ENCODE measurements around the gene OXLD1. TPM values are rescaled to one million over a fixed set of nuclear protein-coding genes. Genes with fewer than 3 reads are reported as not detected.
"Not testable (repeated sequence)": the region's sequence is repeated elsewhere in the genome, so short reads cannot be mapped to it uniquely, and the experiment has no call there.

The OXLD1 gene
- total RNA-seq, 2 experiments from 2014 or later, result 53.0 to 56.1 TPM

DNA sequence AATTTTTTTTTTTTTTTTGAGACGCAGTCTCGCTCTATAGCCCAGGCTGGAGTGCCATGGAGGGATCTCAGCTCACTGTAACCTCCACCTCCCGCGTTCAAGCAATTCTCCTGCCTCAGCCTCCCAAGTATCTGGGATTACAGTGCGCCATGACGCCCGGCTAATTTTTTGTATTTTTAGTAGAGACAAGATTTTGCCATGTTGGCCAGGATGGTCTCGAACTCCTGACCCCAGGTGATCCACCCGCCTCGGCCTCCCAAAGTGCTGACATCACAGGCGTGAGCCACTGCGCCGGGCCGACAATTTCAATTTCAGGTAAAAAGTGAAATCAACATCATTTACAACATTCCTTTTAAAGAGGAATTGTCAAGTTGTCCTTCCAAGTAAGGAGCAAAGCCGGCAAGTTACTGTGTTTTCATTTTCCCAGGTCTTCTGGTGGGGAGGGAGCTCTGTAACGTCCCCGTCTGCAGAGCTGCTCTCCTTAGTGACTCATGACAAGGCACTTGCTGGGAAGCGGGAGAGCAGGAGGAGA, 30.4 kb downstream of the OXLD1 start:
- no peaks in the 10 kb centered on the region for H3K9me3 Mint-ChIP-seq
- peaks cover 19% of the 10 kb centered on the region for H3K4me1 Mint-ChIP-seq
- DNase-seq, result no peak
- no peaks in the 10 kb centered on the region for H3K27me3 Mint-ChIP-seq
- peaks cover 12% of the 10 kb centered on the region for H3K36me3 Mint-ChIP-seq
- H3K4me3 Mint-ChIP-seq, result peak overlapping the region; percentile 95
- peak overlapping the region; percentile 87 for H3K27ac Mint-ChIP-seq

DNA sequence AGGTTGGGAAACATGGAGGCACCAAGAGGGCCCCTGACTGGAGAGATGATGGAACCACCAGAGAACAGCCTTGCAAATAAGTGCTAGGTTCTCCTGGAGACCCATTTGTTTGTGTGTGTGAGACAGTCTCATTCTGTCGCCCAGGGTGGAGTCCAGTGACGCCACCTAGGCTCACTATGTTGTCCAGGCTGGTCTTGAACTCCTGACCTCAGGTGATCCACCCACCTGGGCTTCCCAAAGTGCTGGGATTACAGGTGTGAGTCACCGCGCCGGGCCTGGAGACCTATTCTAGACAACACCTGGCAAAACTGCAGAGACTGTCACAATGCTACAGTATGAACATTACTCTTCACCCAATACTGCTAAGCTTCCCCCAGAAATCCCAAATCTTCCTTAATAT, 31.0 kb downstream of the OXLD1 start:
- DNase-seq, result no peak
- Mint-ChIP-seq H3K27ac (peak overlapping the region; percentile 87), H3K4me1 (peaks cover 19% of the 10 kb centered on the region), H3K4me3 (peak overlapping the region; percentile 95), H3K27me3 (no peaks in the 10 kb centered on the region), H3K36me3 (peaks cover 12% of the 10 kb centered on the region), H3K9me3 (no peaks in the 10 kb centered on the region)

DNA sequence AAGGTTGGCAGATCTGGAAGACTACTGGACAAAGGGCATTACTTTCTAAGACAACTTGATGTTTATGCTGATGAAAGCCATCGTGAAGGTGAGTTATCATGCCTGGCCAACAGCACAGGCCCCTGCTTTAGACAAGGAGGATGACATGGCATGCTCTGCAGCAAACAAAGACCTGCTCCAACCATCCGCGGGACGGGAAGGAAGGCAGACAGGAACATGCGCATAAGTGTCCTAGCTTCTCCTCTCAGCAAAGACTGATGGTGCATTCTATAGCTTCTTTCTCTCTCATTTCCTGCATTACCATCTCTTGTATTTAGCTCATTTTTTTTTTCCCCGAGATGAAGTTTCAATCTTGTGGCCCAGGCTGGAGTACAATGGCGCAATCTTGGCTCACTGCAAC, 34.9 kb downstream of the OXLD1 start:
- no peak for DNase-seq
- Mint-ChIP-seq H3K27me3 (no peaks in the 10 kb centered on the region), H3K27ac (no peak overlapping the region), H3K4me3 (no peak overlapping the region), H3K36me3 (peaks cover 28% of the 10 kb centered on the region), H3K9me3 (no peaks in the 10 kb centered on the region), H3K4me1 (peaks cover 16% of the 10 kb centered on the region)

DNA sequence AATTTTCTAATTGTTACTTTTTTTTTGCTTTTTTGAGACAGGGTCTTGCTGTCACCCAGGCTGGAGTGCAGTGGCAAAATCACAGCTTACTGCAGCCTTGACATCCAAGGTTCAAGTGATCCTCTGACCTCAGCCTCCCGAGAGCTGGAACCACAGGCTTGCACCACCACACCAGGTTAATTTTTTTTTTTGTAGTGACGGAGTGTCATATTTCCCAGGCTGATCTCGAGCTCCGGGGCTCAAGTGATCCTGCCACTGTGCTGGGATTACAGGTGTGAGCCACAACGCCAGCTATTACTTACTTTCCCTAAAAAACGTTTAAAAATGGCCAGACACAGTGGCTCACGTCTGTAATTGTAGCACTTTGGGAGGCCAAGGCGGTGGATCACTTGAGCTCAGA, 36.1 kb downstream of the OXLD1 start:
- Mint-ChIP-seq H3K4me1 (peaks cover 10% of the 10 kb centered on the region), H3K27ac (peak overlapping the region; percentile 54), H3K4me3 (no peak overlapping the region), H3K27me3 (no peaks in the 10 kb centered on the region), H3K9me3 (no peaks in the 10 kb centered on the region), H3K36me3 (peaks cover 36% of the 10 kb centered on the region)
- no peak for DNase-seq

DNA sequence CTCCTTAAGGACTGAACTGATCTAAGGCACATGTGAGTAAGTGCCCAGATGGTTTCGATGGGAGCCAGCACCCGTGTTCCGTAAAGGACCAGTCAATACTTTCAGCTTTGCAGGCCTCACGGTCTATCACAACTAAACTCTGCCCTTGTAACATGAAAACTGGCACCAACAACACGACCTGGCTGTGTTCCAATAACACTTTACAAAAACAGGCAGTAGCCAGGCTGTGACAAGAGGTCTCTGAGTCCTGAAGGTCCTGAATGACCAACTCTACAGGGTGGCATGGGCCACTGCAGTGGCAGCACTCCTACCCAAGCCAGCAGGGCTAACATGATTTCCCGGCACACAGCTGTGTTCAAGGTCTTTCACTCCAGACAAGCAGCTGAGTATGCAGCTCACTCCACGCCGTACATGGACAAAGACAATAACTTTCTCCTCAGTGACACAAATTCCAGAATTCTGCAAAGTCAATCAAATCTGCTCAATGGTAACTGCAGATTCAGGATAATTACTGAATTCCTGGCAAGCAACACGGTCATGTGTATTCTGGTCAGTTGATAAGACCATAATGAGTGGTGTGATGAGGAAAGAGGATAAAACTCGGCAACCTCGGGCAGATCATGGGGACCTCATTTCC, 44.8 kb downstream of the OXLD1 start:
- Mint-ChIP-seq H3K27me3 (no peaks in the 10 kb centered on the region), H3K9me3 (no peaks in the 10 kb centered on the region), H3K4me3 (no peak overlapping the region), H3K36me3 (peaks cover 40% of the 10 kb centered on the region), H3K27ac (no peak overlapping the region), H3K4me1 (peaks cover 4% of the 10 kb centered on the region)
- no peak for DNase-seq

DNA sequence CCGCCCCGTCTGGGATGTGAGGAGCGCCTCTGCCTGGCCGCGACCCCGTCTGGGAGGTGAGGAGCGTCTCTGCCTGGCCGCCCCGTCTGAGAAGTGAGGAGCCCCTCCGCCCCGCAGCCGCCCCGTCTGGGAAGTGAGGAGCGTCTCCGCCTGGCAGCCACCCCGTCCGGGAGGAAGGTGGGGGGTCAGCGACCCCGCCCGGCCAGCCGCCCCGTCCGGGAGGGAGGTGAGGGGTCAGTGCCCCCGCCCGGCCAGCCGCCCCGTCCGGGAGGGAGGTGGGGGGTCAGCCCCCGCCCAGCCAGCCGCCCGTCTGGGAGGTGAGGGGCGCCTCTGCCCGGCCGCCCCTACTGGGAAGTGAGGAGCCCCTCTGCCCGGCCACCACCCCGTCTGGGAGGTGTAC, 48.1 kb downstream of the OXLD1 start:
- peaks cover 17% of the 10 kb centered on the region for H3K36me3 Mint-ChIP-seq

DNA sequence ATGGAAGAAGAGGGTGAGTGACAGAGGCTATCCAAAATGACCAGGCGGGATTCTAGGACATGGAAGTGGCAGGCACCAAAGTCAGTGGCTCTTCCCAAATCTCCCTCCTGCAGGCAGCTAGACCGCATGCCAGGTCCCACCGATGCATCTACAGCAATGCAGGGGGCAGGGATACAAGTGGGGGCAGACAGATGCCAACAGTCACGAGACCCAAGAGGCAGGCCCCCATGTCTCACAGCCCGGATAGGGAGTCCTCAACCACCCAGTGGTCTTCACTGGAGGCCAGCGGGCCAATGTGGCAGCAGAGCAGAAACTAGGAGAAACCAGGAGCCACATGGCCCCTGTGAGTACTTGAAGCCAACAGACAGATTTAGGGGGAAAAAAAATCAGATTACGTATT, 49.5 kb downstream of the OXLD1 start:
- Mint-ChIP-seq H3K36me3 (peaks cover 19% of the 10 kb centered on the region), H3K27ac (no peak overlapping the region)

More for the DNA sequence above, 48.1 kb downstream of the OXLD1 start:
- not testable (repeated sequence) for H3K27ac Mint-ChIP-seq, DNase-seq, H3K9me3 Mint-ChIP-seq, H3K27me3 Mint-ChIP-seq, H3K4me3 Mint-ChIP-seq
- H3K4me1 Mint-ChIP-seq, result peaks cover 16% of the 10 kb centered on the region

DNA sequence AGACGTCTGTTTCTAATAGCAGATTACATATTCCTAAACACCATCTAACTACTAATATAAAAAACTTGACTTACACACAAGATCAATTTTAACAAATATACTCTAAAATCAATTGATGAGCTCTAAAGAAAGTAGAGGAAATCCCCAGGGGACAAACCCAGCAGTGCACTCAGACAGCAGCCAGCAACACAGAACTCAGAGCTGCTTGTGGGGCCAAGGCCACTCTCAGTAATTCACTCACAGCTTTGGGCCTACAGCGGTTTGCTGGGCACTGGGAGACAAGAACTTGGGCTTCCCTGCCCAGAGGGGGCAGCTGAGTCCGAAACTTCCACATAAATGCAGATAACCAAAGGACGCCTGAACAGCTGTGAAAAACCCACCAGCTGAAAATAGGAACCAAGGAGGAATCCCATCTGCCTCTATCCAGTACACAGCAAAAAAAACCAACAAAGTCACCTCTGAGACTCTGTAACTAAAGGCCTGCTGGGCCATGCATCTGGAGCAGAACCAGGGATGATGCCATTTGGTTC, 50.9 kb downstream of the OXLD1 start:
- Mint-ChIP-seq H3K4me1 (peaks cover 16% of the 10 kb centered on the region), H3K4me3 (no peak overlapping the region), H3K36me3 (peaks cover 19% of the 10 kb centered on the region), H3K27me3 (no peaks in the 10 kb centered on the region), H3K9me3 (no peaks in the 10 kb centered on the region), H3K27ac (peak overlapping the region; percentile 88)
- no peak for DNase-seq

More for the DNA sequence above, 49.5 kb downstream of the OXLD1 start:
- Mint-ChIP-seq H3K27me3 (no peaks in the 10 kb centered on the region), H3K9me3 (no peaks in the 10 kb centered on the region), H3K4me3 (no peak overlapping the region), H3K4me1 (peaks cover 16% of the 10 kb centered on the region)
- DNase-seq, result no peak

Other genes with a start within 250 kb of the OXLD1 start
- 1,000 to 10,000 TPM; 4,989 to 4,998 TPM for gene ACTG1, start 153.8 kb downstream of the OXLD1 start, total RNA-seq
- under 1 TPM; 0.29 to 0.36 TPM for gene FSCN2, start 138.2 kb downstream of the OXLD1 start, total RNA-seq
- 10 to 100 TPM; 48.1 to 51.1 TPM for gene FAAP100, start 114.3 kb downstream of the OXLD1 start, total RNA-seq
- gene NPLOC4, start 29.5 kb downstream of the OXLD1 start, total RNA-seq, result 100 to 1,000 TPM; 103 TPM
- under 1 TPM; 0.19 to 0.26 TPM for gene TSPAN10, start 29.4 kb downstream of the OXLD1 start, total RNA-seq
- 1 to 10 TPM; 8.6 to 9.1 TPM for gene PDE6G, start 10.1 kb downstream of the OXLD1 start, total RNA-seq
- gene CCDC137, start 132 bp upstream of the OXLD1 start, total RNA-seq, result 10 to 100 TPM; 54.8 to 63.3 TPM
- 10 to 100 TPM; 17.9 to 19.2 TPM for gene ARL16, start 17.2 kb upstream of the OXLD1 start, total RNA-seq
- gene HGS, start 17.4 kb upstream of the OXLD1 start, total RNA-seq, result 100 to 1,000 TPM in 1 of 2 experiments, 10 to 100 TPM in 1; 99.3 to 107 TPM
- 100 to 1,000 TPM; 211 to 227 TPM for gene MRPL12, start 36.8 kb upstream of the OXLD1 start, total RNA-seq
- 10 to 100 TPM; 41.0 to 43.4 TPM for gene SLC25A10, start 45.7 kb upstream of the OXLD1 start, total RNA-seq
- not detected for gene GCGR, start 137.5 kb upstream of the OXLD1 start, total RNA-seq
- gene MCRIP1, start 166.7 kb upstream of the OXLD1 start, total RNA-seq, result 10 to 100 TPM; 45.4 to 48.4 TPM
- not detected for gene PPP1R27, start 168.4 kb upstream of the OXLD1 start, total RNA-seq
- 100 to 1,000 TPM; 395 to 405 TPM for gene P4HB, start 193.9 kb upstream of the OXLD1 start, total RNA-seq
- gene ARHGDIA, start 204.7 kb upstream of the OXLD1 start, total RNA-seq, result 100 to 1,000 TPM; 556 to 594 TPM
- gene ALYREF, start 225.0 kb upstream of the OXLD1 start, total RNA-seq, result 100 to 1,000 TPM; 306 to 311 TPM
- gene ANAPC11, start 225.1 kb upstream of the OXLD1 start, total RNA-seq, result 100 to 1,000 TPM; 119 to 126 TPM
- gene NPB, start 235.6 kb upstream of the OXLD1 start, total RNA-seq, result under 1 TPM in 1 of 2 experiments, not detected in 1; 0.47 TPM
- 10 to 100 TPM; 20.8 to 21.4 TPM for gene PCYT2, start 244.8 kb upstream of the OXLD1 start, total RNA-seq